HCT116 (cell line): Measurements from ENCODE around the gene PDP2. TPM values are rescaled to one million over a fixed set of nuclear protein-coding genes. Genes with fewer than 3 reads are reported as not detected.

Source experiments
- ATAC-seq: fragments of 200-7000 bp; cut with Tn5 transposase; 2 replicates; pipeline ENCODE4 v1.9.1; 2020; ENCODE audit warnings: mild to moderate bottlenecking, moderate library complexity
- BruUV-seq: library from RNA; stranded (reverse); fragments of 400-500 nt; replicated peaks from 2 replicates; lab custom pipeline; 2021; lab: Mats Ljungman, UMichigan
- CTCF ChIA-PET: fragments of 300-600 bp; sonication (Branson Sonifier 250); formaldehyde crosslinking; loops from one replicate; lab custom pipeline; 2021; ENCODE audit warnings: antibody characterized with exemption; lab: Charles Lee
- POLR2A ChIA-PET: fragments of 300-600, 350-600 bp; sonication (Branson Sonifier 250); formaldehyde crosslinking; loops from one replicate; lab custom pipeline; 2021; ENCODE audit warnings: antibody characterized with exemption; lab: Charles Lee
- RAD21 ChIA-PET, 2 experiments: fragments of 300-600 bp; sonication (Branson Sonifier 250); formaldehyde crosslinking; loops; one replicate each; lab custom pipeline; 2023; ENCODE audit warnings: low total read pairs in 2 of 2; ENCODE audit not compliant: uncharacterized antibody in 2 of 2, unreplicated experiment in 2 of 2, low non-redundant PET in 1 of 2; lab: Charles Lee
- DNase-seq: peaks from one replicate; pipeline ENCODE4 v3.0.0-alpha.2; 2010; ENCODE audit warnings: low read depth, low spot score
- H2AFZ ChIP-seq: fragments of 200-600 bp; shearing (Covaris generic), sonication (generic); 2 replicates; pipeline ENCODE4 v1.6.1; 2017; ENCODE audit warnings: low read depth, mixed run types, mixed read lengths, antibody characterized with exemption, low read length; ENCODE audit not compliant: poor library complexity, severe bottlenecking
- H3K27ac ChIP-seq: 2 replicates; pipeline ENCODE4 v1.5.1; 2012; ENCODE audit warnings: low read depth, low read length
- H3K27me3 ChIP-seq: fragments of 200-600 bp; sonication (generic); 2 replicates; pipeline ENCODE4 v1.6.1; 2016; ENCODE audit warnings: mixed run types, low read length, mixed read lengths; ENCODE audit not compliant: insufficient read depth
- H3K36me3 ChIP-seq, 2 experiments: fragments of 200-500 bp in 1 of 2; fragments of 200-600 bp in 1 of 2; sonication (Bioruptor generic) in 1 of 2; sonication (generic) in 1 of 2; 2 replicates each; pipeline versions ENCODE4 v1.5.1 to v1.6.1; 2014 to 2016; ENCODE audit warnings: low read length in 2 of 2, inconsistent platforms in 1 of 2, mixed read lengths in 1 of 2, mixed run types in 1 of 2; ENCODE audit not compliant: insufficient read depth in 2 of 2, control insufficient read depth in 1 of 2
- H3K4me1 ChIP-seq, 2 experiments: fragments of 200-600 bp in 1 of 2; sonication (generic) in 1 of 2; 2 replicates each; pipeline versions ENCODE4 v1.5.1 to v1.6.1; 2012 to 2017; ENCODE audit warnings: low read length in 2 of 2, inconsistent platforms in 1 of 2, mild to moderate bottlenecking in 1 of 2, mixed read lengths in 1 of 2, mixed run types in 1 of 2, moderate library complexity in 1 of 2; ENCODE audit not compliant: insufficient read depth in 2 of 2, control insufficient read depth in 1 of 2
- H3K4me2 ChIP-seq: fragments of 200-600 bp; sonication (generic); 2 replicates; pipeline ENCODE4 v1.6.1; 2017; ENCODE audit warnings: mixed run types, low read length, mixed read lengths
- H3K4me3 ChIP-seq, 2 experiments: fragments of 200-600 bp in 1 of 2; sonication (generic) in 1 of 2; replicated peaks in 1 of 2; 2 replicates each; pipeline ENCODE4 v1.5.1; 2011 to 2016; ENCODE audit warnings: low read length in 2 of 2, control low read depth in 1 of 2, low read depth in 1 of 2, mild to moderate bottlenecking in 1 of 2, mixed read lengths in 1 of 2, mixed run types in 1 of 2
- H3K79me2 ChIP-seq: fragments of 200-600 bp; sonication (generic); 2 replicates; pipeline ENCODE4 v1.6.1; 2017; ENCODE audit warnings: mild to moderate bottlenecking, mixed run types, low read length, moderate library complexity, mixed read lengths; ENCODE audit not compliant: insufficient read depth
- H3K9ac ChIP-seq: fragments of 200-600 bp; sonication (generic); 2 replicates; pipeline ENCODE4 v1.6.1; 2016; ENCODE audit warnings: low read length, mixed read lengths
- H3K9me2 ChIP-seq: fragments of 200-600 bp; sonication (generic), shearing (Covaris generic); 2 replicates; pipeline ENCODE4 v1.6.1; 2017; ENCODE audit warnings: mixed run types, mild to moderate bottlenecking, moderate library complexity; ENCODE audit not compliant: insufficient read depth
- H3K9me3 ChIP-seq, 2 experiments: fragments of 200-500 bp in 1 of 2; fragments of 200-600 bp in 1 of 2; sonication (Bioruptor generic) in 1 of 2; sonication (generic) in 1 of 2; 2 replicates each; pipeline ENCODE4 v1.6.1; 2014 to 2017; ENCODE audit warnings: low read length in 2 of 2, mixed read lengths in 2 of 2, inconsistent platforms in 1 of 2, low read depth in 1 of 2, mild to moderate bottlenecking in 1 of 2, mixed run types in 1 of 2, moderate library complexity in 1 of 2; ENCODE audit not compliant: control insufficient read depth in 1 of 2, insufficient read depth in 1 of 2
- H4K20me1 ChIP-seq: fragments of 200-600 bp; sonication (generic), shearing (Covaris generic); 2 replicates; pipeline ENCODE4 v1.6.1; 2017; ENCODE audit warnings: mixed run types, mild to moderate bottlenecking, moderate library complexity; ENCODE audit not compliant: insufficient read depth
- CTCF ChIP-seq, 3 experiments: fragments of 200-600 bp in 1 of 3; sonication (generic) in 1 of 3; IDR thresholded peaks in 2 of 3; conservative IDR thresholded peaks in 1 of 3; 2 replicates each; pipeline ENCODE4 v1.5.1; 2012 to 2017; ENCODE audit warnings: low read depth in 2 of 3, low read length in 2 of 3, antibody characterized with exemption in 1 of 3, borderline replicate concordance in 1 of 3, control low read depth in 1 of 3, mild to moderate bottlenecking in 1 of 3, mixed read lengths in 1 of 3, mixed run types in 1 of 3, moderate library complexity in 1 of 3; ENCODE audit not compliant: insufficient read depth in 1 of 3
- FOSL1 ChIP-seq: IDR thresholded peaks from 2 replicates; pipeline ENCODE4 v1.6.1; 2012; ENCODE audit warnings: low read depth
- MAX ChIP-seq: IDR thresholded peaks from 2 replicates; pipeline ENCODE4 v1.6.1; 2012
- POLR2A ChIP-seq: IDR thresholded peaks from 2 replicates; pipeline ENCODE4 v1.7.0; 2011; ENCODE audit warnings: borderline replicate concordance; ENCODE audit not compliant: insufficient read depth, insufficient read length; ENCODE audit errors: extremely low read depth
- POLR2AphosphoS5 ChIP-seq: IDR thresholded peaks from 2 replicates; pipeline ENCODE4 v1.6.1; 2011; ENCODE audit warnings: mild to moderate bottlenecking, low read depth, low read length, moderate library complexity
- SIN3A ChIP-seq: IDR thresholded peaks from 2 replicates; pipeline ENCODE4 v1.6.1; 2012; ENCODE audit warnings: low read depth
- TCF7L2 ChIP-seq: IDR thresholded peaks from 2 replicates; pipeline ENCODE4 v1.7.0; 2011; ENCODE audit warnings: borderline replicate concordance, inconsistent platforms; ENCODE audit not compliant: insufficient read depth, insufficient read length; ENCODE audit errors: extremely low read depth
- YY1 ChIP-seq: IDR thresholded peaks from 2 replicates; pipeline ENCODE4 v1.6.1; 2011; ENCODE audit warnings: low read length, low read depth, moderate library complexity, mild to moderate bottlenecking; ENCODE audit not compliant: insufficient replicate concordance; ENCODE audit errors: extremely low read depth
- ZBTB33 ChIP-seq: IDR thresholded peaks from 2 replicates; pipeline ENCODE4 v1.6.1; 2011; ENCODE audit warnings: mild to moderate bottlenecking, low read length, moderate library complexity; ENCODE audit not compliant: insufficient replicate concordance; ENCODE audit errors: extremely low read depth
- intact Hi-C: fragments of 100-400 bp; cut with micrococcal nuclease; formaldehyde crosslinking; loops from 2 replicates; pipeline ENCODE4 v1.10.0; 2022
- total RNA-seq: library from RNA; stranded (reverse); gene quantifications from one replicate; pipeline ENCODE4 v1.2.1, GENCODE V29; 2021; ENCODE audit not compliant: unreplicated experiment

The PDP2 gene
- total RNA-seq, 1 experiment from 2014 or later, result 19.9 TPM

- no peaks in the 10 kb centered on the region for H3K27me3 ChIP-seq
- no peaks in the 10 kb centered on the region for H3K9me2 ChIP-seq
- no peak overlapping the region for H3K4me3 ChIP-seq
- DNase-seq, result no peak
- H2AFZ ChIP-seq, result no peak overlapping the region
- intact Hi-C loops, result no loop called here
- no peak overlapping the region for H3K27ac ChIP-seq
- CTCF ChIA-PET, result interaction anchor here (0.6 to 3.7 kb wide), 2 partner anchors 12 to 21 kb away, joined by 5 to 29 read pairs; partner anchors contain the start of gene NAE1
- H3K4me2 ChIP-seq, result peak overlapping the region; percentile 17; the same call in 1 of the 2 replicates
- no peak for TF ChIP-seq YY1
- peak; percentile 38; the same call in 1 of the 2 replicates for TF ChIP-seq MAX
- H3K9ac ChIP-seq, result no peak overlapping the region
- H4K20me1 ChIP-seq, result no peaks in the 10 kb centered on the region
- RAD21 ChIA-PET, result no interaction called here
- peaks cover 7 to 16% of the 10 kb centered on the region in 2 experiments; a peak in 3 of 4 replicates for H3K4me1 ChIP-seq
- H3K79me2 ChIP-seq, result no peaks in the 10 kb centered on the region
- no peak; the same call in none of the 2 replicates for ATAC-seq
- POLR2A ChIA-PET, result no interaction called here
- no peaks in the 10 kb centered on the region for H3K36me3 ChIP-seq
- no TSS peak for BruUV-seq
- H3K9me3 ChIP-seq, result no peaks in the 10 kb centered on the region
These were observed 37.5 kb upstream of the PDP2 start for GRCh38 chr16:66842765-66843164.

- Histone ChIP-seq H3K4me2 (no peak overlapping the region), H3K36me3 (no peaks in the 10 kb centered on the region), H3K9me2 (no peaks in the 10 kb centered on the region), H3K79me2 (no peaks in the 10 kb centered on the region), H3K4me3 (no peak overlapping the region), H3K9ac (no peak overlapping the region), H2AFZ (no peak overlapping the region), H3K4me1 (peaks cover 7 to 16% of the 10 kb centered on the region in 2 experiments; a peak in 3 of 4 replicates), H3K27me3 (no peaks in the 10 kb centered on the region), H3K9me3 (no peaks in the 10 kb centered on the region), H3K27ac (no peak overlapping the region), H4K20me1 (no peaks in the 10 kb centered on the region)
- ChIA-PET POLR2A (no interaction called here), RAD21 (no interaction called here), CTCF (interaction anchor here (3.7 kb wide), 1 partner anchor 13 kb away, joined by 29 read pairs; the partner anchor contains the start of gene NAE1)
- TF ChIP-seq POLR2A (no peak), FOSL1 (no peak), MAX (no peak), TCF7L2 (no peak), SIN3A (no peak), ZBTB33 (no peak), POLR2AphosphoS5 (no peak), CTCF (IDR thresholded peaks at IDR 0.05 in 2 of 3, conservative IDR thresholded peaks at IDR 0.05 in 1 of 3; ENCODE audit: borderline replicate concordance in 1 of 3, insufficient read depth in 1 of 3, low read depth in 2 of 3, low read length in 2 of 3) (no peak)
- DNase-seq (no peak), ATAC-seq (no peak)
- no TSS peak for BruUV-seq
- intact Hi-C loops, result no loop called here
These were observed 37.1 kb upstream of the PDP2 start for GRCh38 chr16:66843191-66843590.
